T-helper 1 cell treated with Interleukin-12 subunit alpha and Interleukin-12 subunit beta and Interleukin-4 antibody, amounts not matched to agents 30 μg/mL and 1 μg/mL, for 36 hours (primary cell): ENCODE measurements around the gene PYROXD2.
"Not testable (repeated sequence)": the region's sequence is repeated elsewhere in the genome, so short reads cannot be mapped to it uniquely, and the experiment has no call there.

ENCODE experiments used
- H3K27ac Mint-ChIP-seq: one replicate; pipeline ENCODE4 v1.8.0; 2021; ENCODE audit warnings: mild to moderate bottlenecking, mixed read lengths
- H3K27me3 Mint-ChIP-seq: one replicate; pipeline ENCODE4 v1.8.0; 2021; ENCODE audit warnings: low read depth, mixed read lengths
- H3K36me3 Mint-ChIP-seq: one replicate; pipeline ENCODE4 v1.8.0; 2021; ENCODE audit warnings: low read depth, mixed read lengths
- H3K4me1 Mint-ChIP-seq: one replicate; pipeline ENCODE4 v1.8.0; 2021; ENCODE audit warnings: low read depth, mixed read lengths
- H3K4me3 Mint-ChIP-seq: one replicate; pipeline ENCODE4 v1.8.0; 2021; ENCODE audit warnings: mild to moderate bottlenecking, moderate library complexity, mixed read lengths
- H3K9me3 Mint-ChIP-seq: one replicate; pipeline ENCODE4 v1.8.0; 2021; ENCODE audit warnings: mixed read lengths

Gene PYROXD2

GRCh38 chr10:98361131-98362025 is 53.6 kb downstream of the PYROXD2 start:
- Mint-ChIP-seq H3K27ac (no peak overlapping the region), H3K4me1 (peaks cover 4% of the 10 kb centered on the region), H3K4me3 (no peak overlapping the region), H3K9me3 (no peaks in the 10 kb centered on the region), H3K27me3 (peaks cover 8% of the 10 kb centered on the region), H3K36me3 (no peaks in the 10 kb centered on the region)

DNA sequence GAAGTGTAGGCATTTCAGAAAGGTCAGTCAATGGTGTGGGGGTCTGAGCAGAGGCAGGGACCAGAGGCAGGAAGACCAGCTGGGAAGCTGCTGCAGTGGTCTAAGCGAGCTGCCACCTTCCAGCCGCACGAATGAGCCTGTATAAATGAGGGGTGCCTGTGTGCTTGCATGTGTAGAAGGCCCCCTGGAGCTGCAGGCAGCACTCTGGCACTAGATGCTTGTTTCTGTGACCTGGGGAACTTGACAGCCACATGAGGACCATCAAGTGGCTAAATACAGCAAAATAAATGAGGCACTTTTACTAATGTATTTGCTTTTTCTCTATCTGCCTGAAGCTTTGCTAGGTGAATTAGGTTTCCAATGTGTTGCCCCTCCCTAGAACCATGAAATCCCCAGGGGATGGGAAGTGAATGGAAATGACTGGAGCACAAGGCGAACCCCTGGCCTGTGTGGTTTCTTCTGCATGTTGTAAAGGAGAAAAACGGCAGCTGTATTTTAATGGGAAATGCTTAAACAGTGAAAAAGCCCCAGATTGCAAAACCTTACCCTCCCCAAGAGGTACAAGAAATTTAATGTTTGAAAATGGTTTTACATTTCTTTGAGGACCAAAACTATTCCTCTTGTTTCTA is 57.7 kb downstream of the PYROXD2 start:
- H3K9me3 Mint-ChIP-seq: no peaks in the 10 kb centered on the region
- peaks cover 26% of the 10 kb centered on the region for H3K27me3 Mint-ChIP-seq
- H3K4me1 Mint-ChIP-seq: peaks cover 4% of the 10 kb centered on the region
- H3K27ac Mint-ChIP-seq: no peak overlapping the region
- H3K36me3 Mint-ChIP-seq: no peaks in the 10 kb centered on the region
- H3K4me3 Mint-ChIP-seq: no peak overlapping the region

DNA sequence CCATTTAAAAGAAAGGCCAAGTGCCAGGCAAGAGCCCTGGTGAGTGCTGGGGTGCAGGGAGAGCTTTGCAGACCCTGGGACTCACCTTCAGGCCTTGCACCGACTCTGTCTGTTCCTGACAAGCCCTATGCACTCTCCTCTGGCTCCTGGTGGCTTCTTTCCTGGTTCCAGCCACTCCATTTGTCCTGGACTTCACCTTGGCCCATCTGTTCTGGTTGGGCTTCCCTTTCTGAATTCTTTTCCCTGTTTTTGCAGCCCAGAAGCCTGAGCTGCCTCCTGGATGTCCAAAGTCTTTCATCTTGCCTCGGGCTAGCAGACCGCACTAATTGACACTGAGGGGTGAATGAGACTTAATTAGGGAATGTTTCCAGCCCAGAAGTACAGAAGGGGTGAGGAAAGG is 60.5 kb downstream of the PYROXD2 start:
- no peaks in the 10 kb centered on the region for H3K36me3 Mint-ChIP-seq
- H3K4me3 Mint-ChIP-seq: no peak overlapping the region
- no peak overlapping the region for H3K27ac Mint-ChIP-seq
- peaks cover 40% of the 10 kb centered on the region for H3K27me3 Mint-ChIP-seq
- no peaks in the 10 kb centered on the region for H3K4me1 Mint-ChIP-seq
- no peaks in the 10 kb centered on the region for H3K9me3 Mint-ChIP-seq

- Mint-ChIP-seq H3K4me1 (no peaks in the 10 kb centered on the region), H3K36me3 (no peaks in the 10 kb centered on the region), H3K9me3 (no peaks in the 10 kb centered on the region), H3K4me3 (no peak overlapping the region), H3K27me3 (peaks cover 42% of the 10 kb centered on the region), H3K27ac (no peak overlapping the region)
These were observed 61.8 kb downstream of the PYROXD2 start for GRCh38 chr10:98353170-98353569.

DNA sequence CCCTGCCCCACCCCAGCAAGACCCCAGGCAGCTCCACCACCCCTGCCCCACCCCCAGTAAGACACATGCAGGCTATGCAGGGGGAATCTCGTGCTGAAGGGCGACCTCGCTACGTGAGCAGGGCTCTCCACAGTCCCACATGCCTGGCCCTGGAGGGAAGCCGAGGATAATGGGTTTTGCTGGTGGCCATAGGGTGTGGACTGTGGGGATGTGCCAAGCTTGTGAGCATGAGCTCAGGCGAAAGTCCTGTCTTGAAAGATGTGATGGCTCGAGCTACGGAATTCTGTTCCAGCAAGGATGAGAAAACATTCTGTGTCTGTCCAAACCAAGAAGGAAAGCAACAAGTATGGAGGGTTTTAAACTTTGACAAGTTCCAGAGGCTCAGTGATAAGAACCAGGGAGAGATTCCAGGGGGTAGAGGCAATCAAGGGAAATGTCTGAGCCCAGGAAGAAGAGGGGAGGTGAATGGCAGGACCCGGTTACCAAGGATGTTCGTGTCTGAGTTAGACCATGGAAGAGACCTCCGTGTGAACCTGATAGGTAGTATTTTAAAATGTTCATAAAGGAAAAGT is 63.1 kb downstream of the PYROXD2 start:
- Mint-ChIP-seq H3K27me3 (peaks cover 44% of the 10 kb centered on the region), H3K4me1 (no peaks in the 10 kb centered on the region), H3K36me3 (no peaks in the 10 kb centered on the region), H3K4me3 (no peak overlapping the region), H3K9me3 (peaks cover 4% of the 10 kb centered on the region), H3K27ac (no peak overlapping the region)

GRCh38 chr10:98349508-98349922 is 65.5 kb downstream of the PYROXD2 start:
- H3K9me3 Mint-ChIP-seq: peaks cover 7% of the 10 kb centered on the region
- no peak overlapping the region for H3K27ac Mint-ChIP-seq
- H3K27me3 Mint-ChIP-seq: peaks cover 39% of the 10 kb centered on the region
- no peaks in the 10 kb centered on the region for H3K36me3 Mint-ChIP-seq
- H3K4me1 Mint-ChIP-seq: no peaks in the 10 kb centered on the region
- no peak overlapping the region for H3K4me3 Mint-ChIP-seq

DNA sequence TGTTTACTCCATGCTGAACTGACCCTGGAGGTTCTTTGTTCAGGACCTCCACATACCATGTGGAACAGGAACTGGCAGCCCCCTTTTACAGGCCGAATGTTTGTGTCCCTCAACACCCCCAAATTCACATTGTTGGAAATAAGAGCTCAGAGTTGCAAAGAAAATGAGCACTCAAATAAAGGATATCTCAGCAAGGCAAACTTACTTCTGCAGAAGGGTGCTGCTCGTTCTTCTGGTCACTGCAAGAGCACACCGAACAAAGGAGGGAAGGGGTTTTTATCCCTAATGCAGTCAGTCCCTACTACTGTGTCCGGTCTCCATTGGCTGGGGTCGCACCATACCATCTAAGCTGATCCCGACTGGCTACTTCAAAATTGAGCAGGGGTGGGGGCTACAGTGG is 68.1 kb downstream of the PYROXD2 start:
- Mint-ChIP-seq H3K36me3 (no peaks in the 10 kb centered on the region), H3K27me3 (peaks cover 30% of the 10 kb centered on the region), H3K27ac (no peak overlapping the region), H3K9me3 (peaks cover 7% of the 10 kb centered on the region), H3K4me3 (no peak overlapping the region), H3K4me1 (no peaks in the 10 kb centered on the region)

GRCh38 chr10:98344589-98345038 is 70.4 kb downstream of the PYROXD2 start:
- H3K4me1 Mint-ChIP-seq: peaks cover 6% of the 10 kb centered on the region
- peaks cover 22% of the 10 kb centered on the region for H3K27me3 Mint-ChIP-seq
- H3K9me3 Mint-ChIP-seq: peaks cover 7% of the 10 kb centered on the region
- H3K4me3 Mint-ChIP-seq: no peak overlapping the region
- no peak overlapping the region for H3K27ac Mint-ChIP-seq
- H3K36me3 Mint-ChIP-seq: no peaks in the 10 kb centered on the region

DNA sequence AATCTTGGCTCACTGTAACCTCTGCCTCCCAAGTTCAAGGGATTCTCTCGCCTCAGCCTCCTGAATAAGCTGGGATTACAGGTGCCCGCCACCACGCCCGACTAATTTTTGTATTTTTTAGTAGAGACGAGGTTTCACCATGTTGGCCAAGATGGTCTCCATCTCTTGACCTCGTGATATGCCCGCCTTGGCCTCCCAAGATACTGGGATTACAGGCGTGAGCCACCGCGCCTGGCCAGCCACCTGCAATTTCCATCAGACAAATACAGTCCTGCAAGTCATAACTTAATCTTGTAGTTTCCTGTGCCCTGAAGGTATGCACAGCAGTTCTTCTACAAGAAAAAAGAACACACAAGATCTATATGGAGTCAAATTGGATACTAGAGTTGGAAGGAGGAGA is 73.3 kb downstream of the PYROXD2 start:
- not testable (repeated sequence) for H3K9me3 Mint-ChIP-seq, H3K4me1 Mint-ChIP-seq, H3K36me3 Mint-ChIP-seq, H3K4me3 Mint-ChIP-seq, H3K27ac Mint-ChIP-seq
- H3K27me3 Mint-ChIP-seq: peaks cover 22% of the 10 kb centered on the region

GRCh38 chr10:98340940-98341310 is 74.1 kb downstream of the PYROXD2 start:
- no peaks in the 10 kb centered on the region for H3K36me3 Mint-ChIP-seq
- no peak overlapping the region for H3K4me3 Mint-ChIP-seq
- no peaks in the 10 kb centered on the region for H3K9me3 Mint-ChIP-seq
- H3K27me3 Mint-ChIP-seq: peaks cover 23% of the 10 kb centered on the region
- peaks cover 6% of the 10 kb centered on the region for H3K4me1 Mint-ChIP-seq
- H3K27ac Mint-ChIP-seq: no peak overlapping the region

- Mint-ChIP-seq H3K9me3 (no peaks in the 10 kb centered on the region), H3K4me1 (peaks cover 6% of the 10 kb centered on the region), H3K36me3 (no peaks in the 10 kb centered on the region), H3K27ac (no peak overlapping the region), H3K27me3 (peaks cover 23% of the 10 kb centered on the region), H3K4me3 (no peak overlapping the region)
These were observed 74.6 kb downstream of the PYROXD2 start for GRCh38 chr10:98340261-98340939.

GRCh38 chr10:98339799-98340198 is 75.2 kb downstream of the PYROXD2 start:
- Mint-ChIP-seq H3K27me3 (peaks cover 29% of the 10 kb centered on the region), H3K36me3 (no peaks in the 10 kb centered on the region), H3K9me3 (no peaks in the 10 kb centered on the region), H3K4me3 (no peak overlapping the region), H3K27ac (no peak overlapping the region), H3K4me1 (peaks cover 6% of the 10 kb centered on the region)

- H3K27me3 Mint-ChIP-seq: peaks cover 34% of the 10 kb centered on the region
- H3K9me3 Mint-ChIP-seq: no peaks in the 10 kb centered on the region
- H3K4me1 Mint-ChIP-seq: peaks cover 6% of the 10 kb centered on the region
- H3K27ac Mint-ChIP-seq: no peak overlapping the region
- H3K4me3 Mint-ChIP-seq: no peak overlapping the region
- no peaks in the 10 kb centered on the region for H3K36me3 Mint-ChIP-seq
These were observed 76.1 kb downstream of the PYROXD2 start for GRCh38 chr10:98338896-98339295.

DNA sequence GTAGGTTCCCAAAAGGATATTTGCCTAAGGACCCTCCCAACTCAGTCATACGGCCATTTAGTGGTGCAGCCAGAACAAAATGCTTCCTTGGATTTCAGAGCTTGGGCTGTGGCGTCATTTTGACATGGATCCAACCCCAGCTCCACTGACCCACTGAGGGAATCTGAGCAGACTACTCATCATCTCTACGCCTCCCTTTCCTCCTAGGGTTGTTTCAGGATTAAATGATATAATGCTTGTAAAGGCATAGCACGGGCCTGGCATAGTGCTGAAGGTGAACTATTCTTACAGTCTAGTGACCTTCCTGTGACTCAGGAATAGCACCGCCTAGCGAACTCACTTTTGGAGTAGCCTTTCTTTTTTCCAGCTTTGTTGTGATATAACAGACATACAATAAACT is 76.7 kb downstream of the PYROXD2 start:
- no peaks in the 10 kb centered on the region for H3K9me3 Mint-ChIP-seq
- no peaks in the 10 kb centered on the region for H3K36me3 Mint-ChIP-seq
- H3K4me3 Mint-ChIP-seq: no peak overlapping the region
- H3K27ac Mint-ChIP-seq: no peak overlapping the region
- H3K4me1 Mint-ChIP-seq: peaks cover 6% of the 10 kb centered on the region
- peaks cover 38% of the 10 kb centered on the region for H3K27me3 Mint-ChIP-seq
